IMR-90 (cell line): ENCODE results near the gene STX8. TPM values are rescaled to one million over a fixed set of nuclear protein-coding genes. Genes with fewer than 3 reads are reported as not detected.

Experiments
- ATAC-seq: fragments of 200-7000 bp; cut with Tn5 transposase; 2 replicates; pipeline ENCODE4 v1.9.1; 2020; ENCODE audit warnings: low read depth, mild to moderate bottlenecking, moderate library complexity
- BruUV-seq: library from RNA; stranded (reverse); fragments of 400-500 nt; replicated peaks from 2 replicates; lab custom pipeline; 2021; lab: Mats Ljungman, UMichigan
- CTCF ChIA-PET: fragments of 300-600 bp; formaldehyde crosslinking; extraction: SDS; loops from one replicate; lab custom pipeline; 2021; ENCODE audit warnings: antibody characterized with exemption; lab: Yijun Ruan, JAX
- POLR2A ChIA-PET: fragments of 300-600 bp; sonication (Branson Sonifier 250); formaldehyde crosslinking; loops from one replicate; lab custom pipeline; 2022; ENCODE audit warnings: antibody characterized with exemption; ENCODE audit not compliant: unreplicated experiment; lab: Charles Lee
- DNase-seq: peaks from one replicate; pipeline ENCODE4 v3.0.0; 2013
- H2AFZ ChIP-seq: replicated peaks from 2 replicates; pipeline ENCODE3; 2013; ENCODE audit warnings: low read length, mild to moderate bottlenecking; ENCODE audit not compliant: poor library complexity
- H2AK5ac ChIP-seq: 2 replicates; pipeline ENCODE4 v1.6.1; 2013; ENCODE audit warnings: low read depth, low read length, inconsistent platforms
- H2AK9ac ChIP-seq: replicated peaks from 2 replicates; pipeline ENCODE3; 2013; ENCODE audit warnings: mild to moderate bottlenecking, low read depth, low read length, moderate library complexity; ENCODE audit not compliant: poor library complexity
- H2BK120ac ChIP-seq: 2 replicates; pipeline ENCODE4 v1.6.1; 2013; ENCODE audit warnings: low read depth, low read length, inconsistent platforms
- H2BK15ac ChIP-seq: 3 replicates; pipeline ENCODE4 v1.6.1; 2013; ENCODE audit warnings: low read depth, low read length, inconsistent platforms
- H2BK20ac ChIP-seq: 2 replicates; pipeline ENCODE4 v1.6.1; 2013; ENCODE audit warnings: low read depth, mild to moderate bottlenecking, inconsistent platforms, low read length, moderate library complexity
- H2BK5ac ChIP-seq: 2 replicates; pipeline ENCODE4 v1.6.1; 2013; ENCODE audit warnings: mild to moderate bottlenecking, low read depth, low read length, inconsistent platforms; ENCODE audit not compliant: poor library complexity, severe bottlenecking
- H3K14ac ChIP-seq: replicated peaks from 2 replicates; pipeline ENCODE4 v1.6.1; 2013; ENCODE audit warnings: low read depth, low read length, inconsistent platforms
- H3K18ac ChIP-seq: 2 replicates; pipeline ENCODE4 v1.6.1; 2013; ENCODE audit warnings: low read depth, low read length, control low read depth
- H3K23ac ChIP-seq: 2 replicates; pipeline ENCODE4 v1.6.1; 2013; ENCODE audit warnings: low read depth, low read length, inconsistent platforms
- H3K27ac ChIP-seq: 2 replicates; pipeline ENCODE4 v1.5.1; 2013; ENCODE audit warnings: mild to moderate bottlenecking, control low read depth, low read length; ENCODE audit not compliant: insufficient read depth
- H3K27me3 ChIP-seq: 2 replicates; pipeline ENCODE4 v1.6.1; 2013; ENCODE audit warnings: low read length; ENCODE audit not compliant: control insufficient read depth, insufficient read depth
- H3K36me3 ChIP-seq: 2 replicates; pipeline ENCODE4 v1.6.1; 2013; ENCODE audit warnings: low read length, mixed read lengths; ENCODE audit not compliant: control insufficient read depth, insufficient read depth
- H3K4ac ChIP-seq: 2 replicates; pipeline ENCODE4 v1.6.1; 2013; ENCODE audit warnings: low read depth, low read length, inconsistent platforms
- H3K4me1 ChIP-seq: 2 replicates; pipeline ENCODE4 v1.6.1; 2013; ENCODE audit warnings: low read length, mixed read lengths; ENCODE audit not compliant: control insufficient read depth, insufficient read depth
- H3K4me2 ChIP-seq: 2 replicates; pipeline ENCODE4 v1.6.1; 2013; ENCODE audit warnings: low read depth, mild to moderate bottlenecking, control low read depth, low read length, moderate library complexity
- H3K4me3 ChIP-seq: 2 replicates; pipeline ENCODE4 v1.5.1; 2013; ENCODE audit warnings: low read depth, mild to moderate bottlenecking, control low read depth, low read length, moderate library complexity; ENCODE audit not compliant: insufficient read depth
- H3K56ac ChIP-seq: 2 replicates; pipeline ENCODE4 v1.6.1; 2013; ENCODE audit warnings: low read length, inconsistent platforms; ENCODE audit not compliant: insufficient read depth; ENCODE audit errors: extremely low read depth
- H3K79me1 ChIP-seq, 2 experiments: 2 replicates each; pipeline ENCODE4 v1.6.1; 2013; ENCODE audit warnings: low read length in 2 of 2, inconsistent platforms in 1 of 2, low read depth in 1 of 2
- H3K9ac ChIP-seq: 2 replicates; pipeline ENCODE4 v1.6.1; 2013; ENCODE audit warnings: low read depth, low read length, control low read depth
- H3K9me1 ChIP-seq: 2 replicates; pipeline ENCODE4 v1.6.1; 2013; ENCODE audit warnings: low read length, inconsistent platforms; ENCODE audit not compliant: insufficient read depth
- H3K9me3 ChIP-seq: 2 replicates; pipeline ENCODE4 v1.6.1; 2013; ENCODE audit warnings: low read length; ENCODE audit not compliant: control insufficient read depth, insufficient read depth
- H4K20me1 ChIP-seq: 2 replicates; pipeline ENCODE4 v1.6.1; 2013; ENCODE audit warnings: low read length, inconsistent platforms; ENCODE audit not compliant: insufficient read depth
- H4K5ac ChIP-seq: 2 replicates; pipeline ENCODE4 v1.6.1; 2013; ENCODE audit warnings: mild to moderate bottlenecking, low read depth, low read length, control low read depth
- H4K8ac ChIP-seq, 2 experiments: 2 replicates each; pipeline ENCODE4 v1.6.1; 2013; ENCODE audit warnings: low read depth in 2 of 2, low read length in 2 of 2, control low read depth in 1 of 2, inconsistent platforms in 1 of 2
- H4K91ac ChIP-seq: 2 replicates; pipeline ENCODE4 v1.6.1; 2013; ENCODE audit warnings: low read depth, low read length, inconsistent platforms; ENCODE audit not compliant: insufficient read depth
- POLR2A ChIP-seq: IDR thresholded peaks from 2 replicates; pipeline ENCODE4 v1.6.1; 2012; ENCODE audit warnings: mild to moderate bottlenecking, low read depth, low read length
- WGBS, 2 experiments: methylation state at CpG; one replicate each; pipeline versions ENCODE4 v1.1.5 to v1.1.7; 2013; ENCODE audit warnings: missing lambda C conversion rate in 2 of 2; ENCODE audit not compliant: insufficient read length in 1 of 2; ENCODE audit errors: extremely low coverage in 2 of 2; 5-methylcytosine and 5-hydroxymethylcytosine counted together
- dilution Hi-C: fragments of 300-500 bp; cut with HindIII; formaldehyde crosslinking; loops from one replicate; pipeline ENCODE4 v1.14.3; 2018; ENCODE audit warnings: low sequenced_read_pairs; ENCODE audit not compliant: unreplicated experiment
- in situ Hi-C: fragments of 300-500 bp; cut with MboI; formaldehyde crosslinking; loops from 3 replicates; pipeline ENCODE4 v1.14.3; 2019; ENCODE audit warnings: low sequenced_read_pairs, inconsistent platforms, mixed read lengths
- intact Hi-C: fragments of 100-400 bp; cut with micrococcal nuclease; formaldehyde crosslinking; loops from 2 replicates; pipeline ENCODE4 v1.10.0; 2022
- polyA plus RNA-seq, 3 experiments: library from polyadenylated mRNA; depleted of rRNA; stranded (reverse); fragments of >200 nt; gene quantifications; 2 replicates each; pipeline ENCODE4 v1.2.3, GENCODE V29; 2012; ENCODE audit warnings: low replicate concordance in 1 of 3
- total RNA-seq: library from RNA; depleted of rRNA; stranded (reverse); fragments of >200 nt; gene quantifications from 2 replicates; pipeline ENCODE4 v1.2.3, GENCODE V29; 2012

STX8 gene
- total and polyA plus RNA-seq, 2 of the 4 experiments (the other 2 are of a cell fraction): 26.5 to 47.0 TPM

GRCh38 chr17:9403257-9403656 lies 172.4 kb downstream of the STX8 start:
- Histone ChIP-seq H4K8ac (no peak overlapping the region), H2AK9ac (no peak overlapping the region), H2AK5ac (no peak overlapping the region), H3K4me1 (no peaks in the 10 kb centered on the region; the same call in 1 of the 2 replicates), H3K4me3 (no peak overlapping the region), H3K36me3 (no peaks in the 10 kb centered on the region), H3K56ac (no peak overlapping the region), H3K4me2 (no peak overlapping the region), H2BK20ac (no peak overlapping the region), H3K27me3 (no peaks in the 10 kb centered on the region), H2AFZ (no peak overlapping the region), H3K18ac (no peak overlapping the region), H3K79me1 (no peaks in the 10 kb centered on the region), H2BK120ac (no peak overlapping the region), H2BK15ac (no peak overlapping the region), H2BK5ac (no peak overlapping the region), H4K91ac (no peak overlapping the region), H4K20me1 (no peaks in the 10 kb centered on the region), H3K4ac (no peak overlapping the region), H3K14ac (no peak overlapping the region), H3K23ac (no peak overlapping the region), H3K27ac (no peak overlapping the region), H3K9me3 (no peaks in the 10 kb centered on the region), H3K9me1 (no peaks in the 10 kb centered on the region), H3K9ac (no peak overlapping the region), H4K5ac (no peak overlapping the region)
- ATAC-seq (no peak), DNase-seq (no peak)
- ChIA-PET POLR2A (no interaction called here), CTCF (no interaction called here)
- BruUV-seq: no TSS peak
- in situ Hi-C loops (no loop called here), intact Hi-C loops (loop anchor here (5.0 to 10.0 kb wide), 2 partner anchors 58 to 119 kb away; no protein-coding TSS in a partner anchor), dilution Hi-C loops (loop anchor here (25.0 kb wide), 1 partner anchor 109 kb away; no protein-coding TSS in a partner anchor)
- TF ChIP-seq POLR2A: no peak
- no CpG with 5 or more reads among the region's 4 CpGs for WGBS, 2 experiments
